KMS-11 (cell line): Measurements from ENCODE around the gene PIP4K2C.

ENCODE experiments used
- H2AFZ ChIP-seq: fragments of 200-600 bp; sonication (generic); 2 replicates; pipeline ENCODE4 v1.6.1; 2016; ENCODE audit warnings: antibody characterized with exemption, mixed run types, low read depth
- H3K27ac ChIP-seq: fragments of 200-600 bp; sonication (generic); 2 replicates; pipeline ENCODE4 v1.6.1; 2016; ENCODE audit warnings: mild to moderate bottlenecking, mixed run types
- H3K27me3 ChIP-seq: fragments of 200-600 bp; sonication (generic); 2 replicates; pipeline ENCODE4 v1.6.1; 2017; ENCODE audit warnings: mild to moderate bottlenecking, low read depth, mixed run types, moderate library complexity; ENCODE audit not compliant: insufficient read depth
- H3K36me3 ChIP-seq: fragments of 200-600 bp; sonication (generic); 2 replicates; pipeline ENCODE4 v1.6.1; 2017; ENCODE audit warnings: mild to moderate bottlenecking, mixed run types; ENCODE audit not compliant: insufficient read depth
- H3K4me1 ChIP-seq: fragments of 200-600 bp; sonication (generic); 2 replicates; pipeline ENCODE4 v1.6.1; 2016; ENCODE audit warnings: mild to moderate bottlenecking, low read depth, mixed run types; ENCODE audit not compliant: poor library complexity, severe bottlenecking
- H3K4me2 ChIP-seq: fragments of 200-600 bp; sonication (generic); 2 replicates; pipeline ENCODE4 v1.7.0; 2016; ENCODE audit warnings: mild to moderate bottlenecking, mixed run types
- H3K4me3 ChIP-seq: fragments of 200-600 bp; sonication (generic); IDR thresholded peaks from 2 replicates; pipeline ENCODE4 v1.6.1; 2017; ENCODE audit warnings: low read depth, low read length, mixed read lengths; ENCODE audit not compliant: insufficient read depth
- H3K79me2 ChIP-seq: fragments of 200-600 bp; sonication (generic); 2 replicates; pipeline ENCODE4 v1.6.1; 2016; ENCODE audit warnings: low read depth, mixed run types; ENCODE audit not compliant: insufficient read depth
- H3K9ac ChIP-seq: fragments of 200-600 bp; sonication (generic); 2 replicates; pipeline ENCODE4 v1.6.1; 2016; ENCODE audit warnings: mild to moderate bottlenecking, mixed run types
- H4K20me1 ChIP-seq: fragments of 200-600 bp; sonication (generic); 2 replicates; pipeline ENCODE4 v1.6.1; 2016; ENCODE audit warnings: mild to moderate bottlenecking, mixed run types; ENCODE audit not compliant: insufficient read depth
- TF ChIP-seq, protein P1 (sequence below): fragments of 200-600 bp; sonication (generic); conservative IDR thresholded peaks from 2 replicates; pipeline ENCODE4 v1.6.1; 2017; ENCODE audit warnings: low read depth, mild to moderate bottlenecking, antibody characterized with exemption, low read length, moderate library complexity, mixed read lengths

Gene PIP4K2C

DNA sequence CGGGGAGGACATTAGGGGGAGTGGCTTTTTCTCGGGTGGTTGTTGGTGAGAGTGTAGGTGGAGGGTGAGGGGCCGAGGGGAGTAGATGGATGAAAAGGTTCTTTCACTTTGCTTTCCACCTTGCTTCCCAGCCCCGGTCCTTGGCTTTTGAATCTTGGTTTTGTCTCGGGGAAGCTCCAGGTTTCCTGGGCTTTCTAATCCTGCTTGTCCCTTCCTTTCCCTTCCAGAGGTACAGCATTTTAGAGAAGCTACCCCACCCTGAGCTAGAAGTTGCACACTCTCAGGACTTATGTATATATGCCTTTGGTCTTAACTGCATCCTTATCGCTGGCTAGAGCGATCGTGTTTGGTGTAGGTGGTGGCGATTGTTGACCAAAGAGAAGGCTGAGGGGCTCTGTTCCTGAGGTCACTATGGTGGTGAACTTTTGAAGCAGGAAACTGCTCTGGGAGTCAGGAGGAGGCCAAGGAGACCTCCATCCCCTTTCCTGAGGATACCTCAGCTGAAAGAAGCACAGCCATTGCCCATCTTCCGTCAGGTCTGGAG is 862 bp downstream of the PIP4K2C start:
- Histone ChIP-seq H3K4me1 (peaks cover 27% of the 10 kb centered on the region), H4K20me1 (no peaks in the 10 kb centered on the region), H3K79me2 (peaks cover 18% of the 10 kb centered on the region; the same call in 1 of the 2 replicates), H3K27me3 (no peaks in the 10 kb centered on the region; the same call in 1 of the 2 replicates), H3K4me3 (peak overlapping the region; percentile 80), H3K4me2 (peak overlapping the region; percentile 96), H3K9ac (peak overlapping the region; percentile 53; the same call in 1 of the 2 replicates), H3K36me3 (0 out of 2 replicates have a peak, but pooled peaks cover 3% of the 10 kb centered on the region), H3K27ac (no peak overlapping the region), H2AFZ (peak overlapping the region; percentile 76)
- TF ChIP-seq, protein P1, sequence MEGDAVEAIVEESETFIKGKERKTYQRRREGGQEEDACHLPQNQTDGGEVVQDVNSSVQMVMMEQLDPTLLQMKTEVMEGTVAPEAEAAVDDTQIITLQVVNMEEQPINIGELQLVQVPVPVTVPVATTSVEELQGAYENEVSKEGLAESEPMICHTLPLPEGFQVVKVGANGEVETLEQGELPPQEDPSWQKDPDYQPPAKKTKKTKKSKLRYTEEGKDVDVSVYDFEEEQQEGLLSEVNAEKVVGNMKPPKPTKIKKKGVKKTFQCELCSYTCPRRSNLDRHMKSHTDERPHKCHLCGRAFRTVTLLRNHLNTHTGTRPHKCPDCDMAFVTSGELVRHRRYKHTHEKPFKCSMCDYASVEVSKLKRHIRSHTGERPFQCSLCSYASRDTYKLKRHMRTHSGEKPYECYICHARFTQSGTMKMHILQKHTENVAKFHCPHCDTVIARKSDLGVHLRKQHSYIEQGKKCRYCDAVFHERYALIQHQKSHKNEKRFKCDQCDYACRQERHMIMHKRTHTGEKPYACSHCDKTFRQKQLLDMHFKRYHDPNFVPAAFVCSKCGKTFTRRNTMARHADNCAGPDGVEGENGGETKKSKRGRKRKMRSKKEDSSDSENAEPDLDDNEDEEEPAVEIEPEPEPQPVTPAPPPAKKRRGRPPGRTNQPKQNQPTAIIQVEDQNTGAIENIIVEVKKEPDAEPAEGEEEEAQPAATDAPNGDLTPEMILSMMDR, result no peak

DNA sequence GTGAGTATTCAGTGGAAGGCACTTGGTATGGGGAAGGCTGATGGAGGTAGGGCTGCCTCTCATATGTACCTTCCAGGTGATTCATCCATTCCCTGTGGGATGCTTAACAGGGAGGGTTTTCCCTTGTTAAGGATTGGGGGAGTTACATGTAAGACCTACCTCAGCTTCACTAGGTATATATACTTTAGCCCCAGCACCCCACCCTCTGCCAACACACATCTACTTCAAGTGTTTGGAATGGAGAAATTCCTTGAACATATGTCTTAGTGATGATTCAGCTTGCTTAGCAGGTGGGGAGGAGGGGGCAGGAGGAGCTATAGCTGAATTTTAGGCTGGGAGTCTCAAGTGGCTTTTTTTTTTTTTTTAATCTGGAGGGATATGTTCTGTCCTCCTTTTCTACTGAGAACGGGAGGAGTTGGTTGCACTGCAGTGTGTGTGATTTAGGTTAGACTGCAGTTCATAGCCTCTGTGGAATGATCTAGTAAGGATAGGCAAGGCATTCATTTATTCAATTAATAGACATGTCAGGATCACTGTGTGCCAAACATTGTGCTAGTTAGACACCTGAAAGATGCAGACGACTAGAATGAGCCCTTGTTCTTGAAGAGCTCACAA is 1.7 kb downstream of the PIP4K2C start:
- H4K20me1 ChIP-seq, result no peaks in the 10 kb centered on the region
- peaks cover 27% of the 10 kb centered on the region for H3K4me1 ChIP-seq
- no peaks in the 10 kb centered on the region; the same call in 1 of the 2 replicates for H3K27me3 ChIP-seq
- no peak overlapping the region for H3K27ac ChIP-seq
- H3K79me2 ChIP-seq, result peaks cover 18% of the 10 kb centered on the region; the same call in 1 of the 2 replicates
- H3K9ac ChIP-seq, result no peak overlapping the region
- H3K4me2 ChIP-seq, result peak overlapping the region; percentile 96
- no peak overlapping the region for H2AFZ ChIP-seq
- TF ChIP-seq, protein P1, result no peak
- H3K36me3 ChIP-seq, result 0 out of 2 replicates have a peak, but pooled peaks cover 3% of the 10 kb centered on the region
- H3K4me3 ChIP-seq, result no peak overlapping the region

DNA sequence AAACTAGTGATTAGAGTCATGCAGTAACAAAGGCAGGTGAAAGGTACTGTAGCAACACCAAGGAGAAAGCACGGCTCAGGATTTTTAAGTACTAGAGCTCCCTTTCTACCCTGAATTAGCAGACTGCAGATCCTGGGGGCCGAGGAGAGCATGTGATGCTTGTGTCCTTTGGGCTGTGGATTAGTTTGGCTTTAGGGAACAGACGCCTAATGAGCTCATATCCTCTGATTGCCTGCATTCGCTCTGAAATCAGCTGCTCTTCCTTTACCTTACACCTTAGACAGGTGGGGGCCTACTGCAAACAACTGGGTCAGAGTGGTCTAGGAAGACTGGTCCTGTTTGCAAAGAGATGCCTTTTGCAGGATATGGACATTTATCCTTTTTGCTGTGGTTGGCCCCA is 2.2 kb downstream of the PIP4K2C start:
- H3K27me3 ChIP-seq, result no peaks in the 10 kb centered on the region
- peaks cover 18% of the 10 kb centered on the region; the same call in 1 of the 2 replicates for H3K79me2 ChIP-seq
- H3K4me1 ChIP-seq, result peaks cover 27% of the 10 kb centered on the region
- no peak overlapping the region for H3K27ac ChIP-seq
- 0 out of 2 replicates have a peak, but pooled peaks cover 3% of the 10 kb centered on the region for H3K36me3 ChIP-seq
- no peak overlapping the region for H3K4me3 ChIP-seq
- no peaks in the 10 kb centered on the region for H4K20me1 ChIP-seq
- no peak overlapping the region for H3K4me2 ChIP-seq
- H2AFZ ChIP-seq, result no peak overlapping the region
- no peak overlapping the region for H3K9ac ChIP-seq
- TF ChIP-seq, protein P1, result no peak

DNA sequence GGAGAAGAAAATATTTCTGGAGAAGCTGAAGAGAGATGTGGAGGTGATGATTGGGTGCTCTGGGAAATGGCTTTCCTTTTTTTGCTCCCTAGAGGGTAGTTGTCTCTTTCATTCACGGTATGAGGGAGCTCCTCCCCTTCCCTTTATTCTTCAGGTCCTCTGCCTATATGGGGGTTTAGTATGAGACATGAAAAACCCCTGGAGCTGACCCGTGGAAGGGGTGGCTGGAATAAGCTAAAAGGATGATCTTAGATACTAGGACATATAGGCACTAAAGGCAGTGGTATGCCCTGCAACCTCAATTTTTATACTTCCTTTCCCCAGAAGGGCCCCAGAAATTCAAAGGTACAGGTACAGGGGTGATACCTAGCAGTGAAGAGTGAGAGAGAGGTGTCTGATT is 9.4 kb downstream of the PIP4K2C start:
- no peaks in the 10 kb centered on the region for H3K27me3 ChIP-seq
- H2AFZ ChIP-seq, result no peak overlapping the region
- H3K4me3 ChIP-seq, result no peak overlapping the region
- H4K20me1 ChIP-seq, result no peaks in the 10 kb centered on the region
- H3K36me3 ChIP-seq, result 0 out of 2 replicates have a peak, but pooled peaks cover 3% of the 10 kb centered on the region
- H3K4me2 ChIP-seq, result no peak overlapping the region
- no peak overlapping the region for H3K9ac ChIP-seq
- H3K79me2 ChIP-seq, result no peaks in the 10 kb centered on the region
- H3K4me1 ChIP-seq, result peaks cover 19% of the 10 kb centered on the region
- TF ChIP-seq, protein P1, result no peak
- no peak overlapping the region for H3K27ac ChIP-seq
